NCI-H1092 treated with DMSO at 0.1 percent for 48 hours (cell line): Measurements from ENCODE around the gene H1-8.

Experiments used
- DNase-seq: peaks from one replicate; lab custom pipeline; 2025; lab: John Stamatoyannopoulos, UW

The H1-8 gene

GRCh38 chr3:129573493-129573892 is 30.5 kb downstream of the H1-8 start:
- DNase-seq: no peak

GRCh38 chr3:129574206-129574605 is 31.2 kb downstream of the H1-8 start:
- DNase-seq: no peak

- no peak for DNase-seq
Measured at GRCh38 chr3:129575233-129575996, 32.4 kb downstream of the H1-8 start.

- DNase-seq: no peak
Measured at GRCh38 chr3:129575997-129576384, 33.0 kb downstream of the H1-8 start.

- DNase-seq: peak; percentile 87
Measured at GRCh38 chr3:129576514-129577352, 33.8 kb downstream of the H1-8 start.

- peak; percentile 62 for DNase-seq
Measured at GRCh38 chr3:129577366-129577765, 34.4 kb downstream of the H1-8 start.

- no peak for DNase-seq
Measured at GRCh38 chr3:129577925-129578786, 35.2 kb downstream of the H1-8 start.

GRCh38 chr3:129579991-129580390 is 37.0 kb downstream of the H1-8 start:
- DNase-seq: no peak

GRCh38 chr3:129581623-129582022 is 38.6 kb downstream of the H1-8 start:
- no peak for DNase-seq

GRCh38 chr3:129582799-129583198 is 39.8 kb downstream of the H1-8 start:
- no peak for DNase-seq

- no peak for DNase-seq
Measured at GRCh38 chr3:129583289-129583688, 40.3 kb downstream of the H1-8 start.

GRCh38 chr3:129584631-129585030 is 41.7 kb downstream of the H1-8 start:
- DNase-seq: no peak

- no peak for DNase-seq
Measured at GRCh38 chr3:129585949-129586657, 43.1 kb downstream of the H1-8 start.

- DNase-seq: no peak
Measured at GRCh38 chr3:129586746-129587430, 43.9 kb downstream of the H1-8 start.

GRCh38 chr3:129587566-129588210 is 44.7 kb downstream of the H1-8 start:
- DNase-seq: no peak

GRCh38 chr3:129590215-129590614 is 47.2 kb downstream of the H1-8 start:
- no peak for DNase-seq

- DNase-seq: no peak
Measured at GRCh38 chr3:129591932-129592331, 49.0 kb downstream of the H1-8 start.

GRCh38 chr3:129592381-129593131 is 49.6 kb downstream of the H1-8 start:
- DNase-seq: no peak

- peak; percentile 47 for DNase-seq
Measured at GRCh38 chr3:129593230-129593594, 50.2 kb downstream of the H1-8 start.
